Nephron (organoid): Measurements from ENCODE around the gene OR4C12.
"Not testable (repeated sequence)": the region's sequence is repeated elsewhere in the genome, so short reads cannot be mapped to it uniquely, and the experiment has no call there.

ENCODE experiments used
- H3K27ac Mint-ChIP-seq, 3 experiments: 2 replicates each; pipeline ENCODE4 v1.8.0; 2020; ENCODE audit warnings: mixed read lengths in 3 of 3, mild to moderate bottlenecking in 2 of 3, moderate library complexity in 1 of 3
- H3K27me3 Mint-ChIP-seq: 2 replicates; pipeline ENCODE4 v1.8.0; 2021; ENCODE audit warnings: low read depth, mild to moderate bottlenecking, moderate library complexity, mixed read lengths
- H3K36me3 Mint-ChIP-seq: 2 replicates; pipeline ENCODE4 v1.8.0; 2020; ENCODE audit warnings: low read depth, mixed read lengths
- H3K4me1 Mint-ChIP-seq: 2 replicates; pipeline ENCODE4 v1.8.0; 2020; ENCODE audit warnings: mixed read lengths
- H3K4me3 Mint-ChIP-seq, 3 experiments: 2 replicates each; pipeline ENCODE4 v1.8.0; 2020; ENCODE audit warnings: mild to moderate bottlenecking in 3 of 3, mixed read lengths in 3 of 3, moderate library complexity in 2 of 3
- H3K9me3 Mint-ChIP-seq: 2 replicates; pipeline ENCODE4 v1.8.0; 2020; ENCODE audit warnings: mixed read lengths
- CTCF ChIP-seq, 3 experiments: fragments of 200-600 bp; sonication (generic); IDR thresholded peaks; one replicate each; pipeline ENCODE4 v1.5.0; 2021; ENCODE audit warnings: antibody characterized with exemption in 3 of 3; ENCODE audit not compliant: unreplicated experiment in 3 of 3

The OR4C12 gene

DNA sequence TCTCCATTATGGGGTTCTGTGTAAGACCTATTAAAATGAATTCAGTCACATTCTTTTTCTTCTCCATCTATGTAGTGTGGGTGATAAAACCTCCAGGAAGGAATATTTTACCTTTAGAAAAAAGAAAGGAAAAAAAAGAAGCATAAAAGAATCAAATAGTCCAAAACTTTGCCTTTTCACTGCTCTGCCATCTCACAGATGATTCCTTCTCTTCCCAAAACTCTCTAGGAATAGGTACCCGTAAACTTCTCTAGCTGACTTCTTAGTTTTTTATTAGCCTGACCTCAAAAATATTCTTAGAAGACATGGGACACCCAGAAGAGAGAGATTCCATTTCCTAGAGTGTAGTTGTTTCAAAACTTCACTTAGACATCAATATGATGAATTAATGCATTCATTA is at the start of gene OR4C12:
Gene OR4C12 (minus strand): TSS at position 101 of the 400 bp plus-strand sequence. CDS start 34 bp downstream, at position 67.
- H3K4me1 Mint-ChIP-seq, H3K27me3 Mint-ChIP-seq, H3K4me3 Mint-ChIP-seq, H3K36me3 Mint-ChIP-seq, H3K27ac Mint-ChIP-seq: not testable (repeated sequence)
- peaks cover 31% of the 10 kb centered on the region for H3K9me3 Mint-ChIP-seq

DNA sequence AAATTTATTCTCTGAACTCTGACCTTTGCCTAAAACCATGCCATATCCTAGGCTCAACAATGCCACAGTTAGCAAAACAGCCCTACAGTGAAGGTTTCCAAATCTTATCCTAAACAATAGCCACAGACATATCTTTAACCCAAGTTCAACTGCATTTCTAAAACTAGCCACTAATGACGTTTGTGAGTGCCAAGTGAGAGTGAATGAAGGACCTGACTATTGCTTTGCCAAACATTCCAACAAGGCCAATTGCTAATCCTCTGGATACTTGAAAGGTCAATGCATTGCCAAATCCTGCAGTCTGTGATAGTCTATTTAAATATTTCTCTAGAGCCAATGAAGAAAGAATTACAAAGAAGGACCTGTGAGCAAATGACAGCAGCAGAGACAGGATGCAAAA is 47.9 kb upstream of the OR4C12 start:
- no peaks in the 10 kb centered on the region for H3K27me3 Mint-ChIP-seq
- no peaks in the 10 kb centered on the region for H3K4me1 Mint-ChIP-seq
- H3K27ac Mint-ChIP-seq = no peak overlapping the region
- H3K9me3 Mint-ChIP-seq = peaks cover 39% of the 10 kb centered on the region
- H3K4me3 Mint-ChIP-seq = no peak overlapping the region
- H3K36me3 Mint-ChIP-seq = peaks cover 3% of the 10 kb centered on the region
- TF ChIP-seq CTCF (IDR thresholded peaks at IDR 0.05; ENCODE audit: unreplicated experiment in 3 of 3) = no peak

DNA sequence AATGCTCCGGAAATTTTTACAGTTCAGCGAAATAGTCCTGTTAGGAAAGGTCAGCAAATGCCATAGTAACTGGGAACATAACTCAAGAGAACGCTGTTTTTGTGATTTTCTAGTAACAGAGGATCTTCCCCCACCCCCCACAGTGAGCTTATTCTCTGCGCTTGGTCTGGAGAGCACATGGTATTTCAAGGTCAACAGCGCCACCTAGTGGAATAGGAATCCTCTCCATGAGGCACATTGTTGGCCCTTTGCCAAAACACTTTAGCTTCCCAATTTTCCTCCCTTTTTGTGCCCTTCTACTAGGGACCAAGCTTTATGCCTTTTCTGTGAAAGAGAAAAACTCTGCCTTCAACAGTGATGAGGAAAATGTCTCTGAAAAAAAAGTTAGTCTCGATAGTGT is 13.2 kb upstream of the OR4C12 start:
- no peaks in the 10 kb centered on the region for H3K4me1 Mint-ChIP-seq
- TF ChIP-seq CTCF (IDR thresholded peaks at IDR 0.05; ENCODE audit: unreplicated experiment in 3 of 3) = no peak
- H3K9me3 Mint-ChIP-seq = peaks cover 30% of the 10 kb centered on the region
- no peak overlapping the region for H3K4me3 Mint-ChIP-seq
- no peak overlapping the region for H3K27ac Mint-ChIP-seq
- H3K36me3 Mint-ChIP-seq = no peaks in the 10 kb centered on the region
- no peaks in the 10 kb centered on the region for H3K27me3 Mint-ChIP-seq

GRCh38 chr11:49973439-49973838 is 8.9 kb downstream of the OR4C12 start:
- not testable (repeated sequence) for H3K27ac Mint-ChIP-seq, H3K4me1 Mint-ChIP-seq, H3K27me3 Mint-ChIP-seq, H3K36me3 Mint-ChIP-seq, H3K4me3 Mint-ChIP-seq
- peaks cover 23% of the 10 kb centered on the region for H3K9me3 Mint-ChIP-seq

DNA sequence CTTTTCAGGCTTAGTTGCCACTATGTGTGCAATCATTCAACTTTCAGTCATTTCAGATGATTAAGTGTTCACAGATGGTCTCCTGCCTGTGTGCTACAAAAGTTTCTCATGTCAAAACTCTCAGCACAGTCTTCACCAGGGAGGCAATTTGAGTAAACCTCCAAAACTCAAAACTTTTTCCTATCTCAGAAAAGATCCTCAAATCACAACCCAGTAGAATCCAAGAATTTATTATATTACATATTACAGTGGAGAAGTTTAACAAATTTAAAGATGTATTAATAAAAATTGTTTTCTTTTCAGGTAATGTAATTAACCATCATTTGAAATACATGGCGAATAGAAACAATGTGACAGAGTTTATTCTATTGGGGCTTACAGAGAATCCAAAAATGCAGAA is 30.2 kb downstream of the OR4C12 start, which contains the start of gene OR4C13:
Gene OR4C13 (plus strand): TSS at position 301 of the 400 bp plus-strand sequence. CDS start 32 bp downstream, at position 333.
- H3K27ac Mint-ChIP-seq = no peak within 1 kb of the TSS
- peaks cover 40% of the 10 kb centered on the region for H3K9me3 Mint-ChIP-seq
- no peaks in the 10 kb centered on the region for H3K36me3 Mint-ChIP-seq
- H3K4me1 Mint-ChIP-seq = no peaks in the 10 kb centered on the region
- no peak for TF ChIP-seq CTCF (IDR thresholded peaks at IDR 0.05; ENCODE audit: unreplicated experiment in 3 of 3)
- no peak within 1 kb of the TSS for H3K4me3 Mint-ChIP-seq
- H3K27me3 Mint-ChIP-seq = no peaks in the 10 kb centered on the region

DNA sequence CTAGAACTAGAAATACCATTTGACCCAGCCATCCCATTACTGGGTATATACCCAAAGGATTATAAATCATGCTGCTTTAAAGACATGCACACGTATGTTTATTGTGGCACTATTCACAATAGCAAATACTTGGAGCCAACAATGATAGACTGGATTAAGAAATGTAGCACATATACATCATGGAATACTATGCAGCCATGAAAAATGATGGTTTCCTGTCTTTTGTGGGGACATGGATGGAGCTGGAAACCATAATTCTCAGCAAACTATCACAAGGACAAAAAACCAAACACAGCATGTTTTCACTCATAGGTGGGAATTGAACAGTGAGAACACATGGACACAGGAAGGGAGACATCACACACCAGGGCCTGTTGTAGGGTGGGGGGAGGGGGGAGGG is 33.6 kb downstream of the OR4C12 start:
- H3K4me1 Mint-ChIP-seq, H3K27me3 Mint-ChIP-seq, H3K4me3 Mint-ChIP-seq, H3K36me3 Mint-ChIP-seq, H3K27ac Mint-ChIP-seq: not testable (repeated sequence)
- peaks cover 36% of the 10 kb centered on the region for H3K9me3 Mint-ChIP-seq
